GM21381 (cell line): ENCODE measurements around the gene PARD3B.
A peak's percentile ranks its signal among the peaks of the same experiment; 100 is the strongest.

ENCODE experiments used
- ATAC-seq: cut with Tn5 transposase; IDR thresholded peaks from one replicate; pipeline ENCODE4 v1.9.1; 2021; ENCODE audit warnings: mild to moderate bottlenecking, moderate library complexity; ENCODE audit not compliant: unreplicated experiment

PARD3B gene

GRCh38 chr2:205656461-205656860, 1111.2 kb downstream of the PARD3B start:
- no peak for ATAC-seq

DNA sequence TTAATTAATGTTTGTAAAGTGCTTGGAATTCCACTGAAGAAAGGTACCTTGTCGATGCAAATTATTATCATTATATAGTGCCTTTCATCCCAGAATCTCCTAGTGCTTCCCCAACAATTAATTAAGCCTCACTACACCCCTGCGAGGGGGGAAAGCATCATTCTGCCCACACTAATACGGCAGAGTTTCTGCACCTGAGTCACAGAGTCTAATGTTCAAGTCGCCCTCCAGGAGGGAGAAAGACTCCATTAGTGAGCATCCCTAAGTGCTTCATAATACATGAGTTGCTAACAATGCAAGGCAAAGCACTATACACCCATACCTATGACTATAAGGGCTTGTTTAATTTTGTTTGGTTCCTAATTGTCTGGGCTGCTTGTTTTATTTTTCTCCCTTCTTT, 1111.7 kb downstream of the PARD3B start:
- no peak for ATAC-seq

DNA sequence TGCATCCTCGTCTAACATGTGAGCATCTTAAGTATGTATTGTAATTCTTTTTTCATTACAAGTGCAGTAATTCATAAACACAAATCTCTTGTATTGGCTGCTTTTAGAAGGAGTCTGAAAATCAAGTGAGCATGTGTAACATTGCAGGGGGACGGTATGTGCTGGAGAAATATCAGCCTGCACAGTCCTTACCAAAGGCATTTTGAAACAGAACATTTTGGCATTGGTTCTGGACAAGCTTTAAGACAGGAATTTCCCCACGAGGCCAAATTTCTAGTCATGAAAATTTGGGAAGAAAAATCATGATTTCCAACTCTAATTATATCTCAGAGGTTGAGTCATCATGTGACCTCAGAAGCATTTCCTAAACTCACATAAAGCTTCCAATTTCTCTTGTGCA, 1112.3 kb downstream of the PARD3B start:
- ATAC-seq: no peak

DNA sequence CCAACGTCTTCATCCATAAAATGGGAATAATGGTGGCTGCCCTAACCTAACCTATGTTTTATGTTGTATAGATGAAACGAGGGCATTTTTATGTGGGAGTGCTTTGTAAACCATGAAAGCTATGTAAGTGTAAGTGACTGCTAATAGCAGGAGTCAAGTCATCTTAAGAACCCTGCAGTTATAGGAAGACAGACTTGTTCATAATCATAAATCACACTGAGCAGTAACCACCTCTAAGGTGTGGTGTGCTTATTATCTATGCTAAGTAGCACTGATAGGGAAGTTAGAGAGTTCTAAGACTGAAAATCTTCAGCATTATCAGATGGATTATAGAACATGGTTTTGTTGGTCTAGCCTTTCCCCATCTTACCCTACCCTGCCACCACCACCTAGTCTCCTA, 1112.8 kb downstream of the PARD3B start:
- ATAC-seq: no peak

DNA sequence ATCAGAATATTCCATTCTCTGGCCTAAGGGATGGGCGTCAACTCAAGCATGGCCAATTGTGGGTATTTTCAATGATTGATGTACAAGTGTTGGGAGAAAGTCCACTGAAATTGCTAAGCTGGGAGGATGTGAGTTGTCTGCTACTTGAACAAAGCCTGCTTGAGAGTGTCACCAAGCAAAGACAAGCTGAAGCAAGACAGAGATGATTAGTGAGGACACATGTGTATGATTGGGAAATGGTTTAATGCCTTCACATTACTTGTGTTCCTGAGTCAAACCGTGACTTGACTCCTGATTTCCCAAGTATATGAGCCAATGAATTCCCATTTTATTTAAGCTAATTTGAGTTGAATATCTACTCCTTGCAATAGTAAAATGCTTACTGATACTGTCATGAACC, 1113.3 kb downstream of the PARD3B start:
- ATAC-seq: no peak

GRCh38 chr2:205659922-205660321, 1114.6 kb downstream of the PARD3B start:
- ATAC-seq: no peak

DNA sequence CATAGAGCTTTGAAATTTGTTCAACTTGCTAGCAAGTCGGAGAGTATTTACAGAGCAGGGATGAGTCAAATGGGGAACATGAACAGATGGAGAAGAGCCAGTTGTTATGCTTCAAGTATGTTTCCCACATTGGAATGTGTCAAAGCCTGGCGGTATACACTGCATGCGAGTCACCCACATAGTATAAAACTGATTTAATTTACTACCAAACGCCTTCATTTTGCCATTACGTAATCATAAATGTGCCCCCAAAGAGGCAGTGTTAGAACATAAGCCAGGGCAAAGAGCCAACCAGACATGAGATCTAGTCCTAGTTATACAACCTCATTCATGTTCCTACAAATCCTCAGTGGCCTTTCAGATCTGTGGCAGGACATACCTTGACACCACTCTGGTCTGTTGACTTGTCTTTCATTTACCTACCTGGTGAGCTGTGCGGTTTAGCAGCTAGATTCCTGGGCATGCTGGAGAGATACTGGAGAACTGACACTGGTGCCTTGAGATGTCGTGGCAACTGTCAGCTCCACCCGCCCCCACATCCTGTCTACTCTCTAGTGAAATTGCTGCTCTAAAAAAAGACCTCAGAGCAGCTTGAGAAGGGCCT, 1115.3 kb downstream of the PARD3B start:
- ATAC-seq: peak; percentile 54

- no peak for ATAC-seq
Measured at GRCh38 chr2:205661281-205661680, 1116.0 kb downstream of the PARD3B start.

DNA sequence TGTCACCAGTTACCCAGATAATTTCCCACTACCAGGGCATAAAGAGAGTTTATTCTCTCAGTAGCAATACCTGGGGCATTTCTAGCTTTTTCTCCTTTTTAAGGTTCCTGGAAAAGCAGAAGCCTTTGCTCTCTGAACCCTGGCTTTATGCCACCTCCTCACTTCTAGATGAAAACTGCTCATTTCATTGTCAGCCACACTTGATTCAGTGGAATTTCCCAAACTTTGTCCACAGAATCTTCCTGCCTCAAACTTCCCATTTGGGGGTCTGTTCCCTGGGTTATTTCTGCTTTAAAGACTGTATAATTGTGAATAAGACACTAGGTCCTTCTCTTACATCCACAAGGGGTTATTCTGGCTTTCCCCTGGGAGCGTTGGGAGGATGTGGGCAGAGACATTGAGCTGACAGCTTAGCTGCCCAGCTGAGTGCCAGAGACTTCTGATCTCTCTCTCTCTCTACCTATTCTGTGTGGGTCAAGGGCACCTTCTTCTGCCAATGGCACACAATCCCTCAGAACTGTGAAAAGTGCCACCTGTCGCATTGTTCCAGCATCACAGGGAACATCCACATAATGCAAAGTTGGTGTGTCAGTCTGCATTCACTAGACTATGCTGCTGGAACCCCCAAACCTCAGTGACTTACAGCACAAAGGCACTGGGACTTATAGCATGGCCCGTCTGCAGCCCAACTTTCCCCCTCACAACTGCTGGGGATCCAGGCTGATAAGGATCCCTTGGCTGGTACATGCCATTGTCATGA, 1117.1 kb downstream of the PARD3B start:
- no peak for ATAC-seq

GRCh38 chr2:205665791-205666190, 1120.5 kb downstream of the PARD3B start:
- ATAC-seq: no peak
